ENCODE data around the gene KLHL3. TPM values are rescaled to one million over a fixed set of nuclear protein-coding genes. Genes with fewer than 3 reads are reported as not detected.

The KLHL3 gene
- total RNA-seq, 1 experiment from 2014 or later, result 15.7 TPM

DNA sequence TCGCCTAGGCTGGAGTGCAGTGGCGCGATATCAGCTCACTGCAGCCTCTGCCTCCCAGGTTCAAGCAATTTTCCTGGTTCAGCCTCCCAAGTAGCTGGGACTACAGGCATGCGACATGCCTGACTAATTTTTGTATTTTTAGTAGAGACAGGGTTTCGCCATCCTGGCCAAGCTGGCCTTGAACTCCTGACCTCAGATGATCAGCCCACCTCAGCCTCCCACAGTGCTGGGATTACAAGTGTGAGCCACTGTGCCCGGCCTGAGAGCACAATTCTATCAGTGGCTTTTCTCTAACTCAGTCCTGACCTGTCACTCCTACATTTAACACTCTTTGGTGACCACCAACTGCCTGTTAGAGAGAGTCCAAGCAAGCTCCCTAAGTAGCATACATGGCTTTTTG, 154.1 kb downstream of the KLHL3 start:
- no peak for DNase-seq (ENCODE audit: low spot score)
- ATAC-seq, result no peak
- ChIA-PET POLR2A (no interaction called here), CTCF (interaction anchor here (0.7 to 1.3 kb wide), 4 partner anchors 23 to 262 kb away, joined by 3 to 7 read pairs (median 4); partner anchors contain the start of gene SPOCK1)
- Mint-ChIP-seq H3K36me3 (peaks cover 13% of the 10 kb centered on the region), H3K4me3 (no peak overlapping the region), H3K27me3 (ENCODE audit: low read depth) (no peaks in the 10 kb centered on the region; the same call in 1 of the 2 replicates), H3K4me1 (no peaks in the 10 kb centered on the region), H3K9me3 (peaks cover 19% of the 10 kb centered on the region), H3K27ac (no peak overlapping the region)
- TF ChIP-seq, protein P1, sequence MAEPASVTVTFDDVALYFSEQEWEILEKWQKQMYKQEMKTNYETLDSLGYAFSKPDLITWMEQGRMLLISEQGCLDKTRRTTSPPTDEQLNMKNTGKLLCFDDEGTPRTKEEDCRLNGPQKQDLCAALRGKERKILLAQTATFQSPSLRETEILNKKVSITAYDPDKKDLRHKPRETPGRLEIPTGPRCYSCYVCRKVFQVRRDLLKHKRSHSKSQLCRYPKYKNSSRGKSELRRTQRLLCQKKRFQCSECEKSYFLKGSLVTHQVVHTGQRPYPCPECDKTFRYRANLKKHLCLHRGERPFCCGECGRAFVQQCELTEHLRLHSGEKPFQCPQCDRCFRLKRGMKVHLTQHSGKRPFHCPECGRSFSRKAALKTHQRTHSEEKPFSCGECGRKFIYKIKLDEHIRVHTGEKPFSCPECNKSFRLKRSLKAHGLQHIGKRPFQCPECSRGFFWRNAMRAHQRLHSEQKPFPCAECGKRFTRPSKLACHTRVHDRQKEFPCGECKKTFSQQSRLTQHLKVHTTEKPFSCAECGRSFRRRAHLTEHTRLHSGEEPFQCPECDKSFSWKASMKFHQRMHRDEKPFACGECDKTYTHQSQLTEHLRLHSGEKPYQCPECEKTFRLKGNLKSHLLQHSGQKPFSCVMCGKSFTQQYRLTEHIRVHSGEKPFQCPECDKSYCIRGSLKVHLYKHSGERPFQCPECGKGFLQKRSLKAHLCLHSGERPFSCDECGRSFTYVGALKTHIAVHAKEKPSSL (CRISPR knock-in tag; conservative IDR thresholded peaks at IDR 0.05), result no peak
- TF ChIP-seq CREM (CRISPR knock-in tag; IDR thresholded peaks at IDR 0.05) (no peak), ATF3 (CRISPR knock-in tag; conservative IDR thresholded peaks at IDR 0.05) (no peak), ZNF423 (CRISPR knock-in tag; IDR thresholded peaks at IDR 0.05) (no peak), MXD4 (CRISPR knock-in tag; IDR thresholded peaks at IDR 0.05; ENCODE audit: borderline replicate concordance) (no peak), PRDM15 (CRISPR knock-in tag; IDR thresholded peaks at IDR 0.05) (no peak), ETV6 (CRISPR knock-in tag; IDR thresholded peaks at IDR 0.05) (no peak)

DNA sequence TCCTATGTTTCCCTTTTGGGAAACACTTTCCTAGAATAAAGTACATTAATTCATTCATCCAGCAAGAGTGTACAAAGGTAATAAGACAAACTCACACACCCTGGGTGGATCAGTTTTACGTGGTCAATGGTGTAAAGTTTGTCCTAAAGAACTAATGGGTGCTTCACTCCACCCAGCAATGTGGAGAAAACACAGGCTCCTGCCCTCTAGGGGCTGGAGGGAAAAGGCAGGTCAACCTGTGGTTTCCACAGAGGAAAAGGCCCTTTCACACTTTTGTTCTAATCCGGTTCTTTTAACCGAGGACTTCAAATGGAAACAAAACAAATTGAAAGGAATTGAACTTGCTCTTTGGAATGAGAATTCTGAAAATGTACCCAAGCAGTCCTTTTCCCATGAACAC, 155.9 kb downstream of the KLHL3 start:
- Mint-ChIP-seq H3K9me3 (peaks cover 3% of the 10 kb centered on the region), H3K27ac (no peak overlapping the region), H3K36me3 (peaks cover 3% of the 10 kb centered on the region), H3K4me3 (no peak overlapping the region), H3K4me1 (no peaks in the 10 kb centered on the region), H3K27me3 (ENCODE audit: low read depth) (peaks cover 3% of the 10 kb centered on the region)
- ATAC-seq (peak; percentile 83), DNase-seq (ENCODE audit: low spot score) (peak; percentile 21)
- CTCF ChIA-PET, result interaction anchor here (0.7 to 1.0 kb wide), 2 partner anchors 10 to 235 kb away, joined by 3 to 5 read pairs; no protein-coding TSS in a partner anchor
- POLR2A ChIA-PET, result no interaction called here
- no peak for TF ChIP-seq TEAD4 (CRISPR knock-in tag; IDR thresholded peaks at IDR 0.05)
- TF ChIP-seq NR1H2 (CRISPR knock-in tag; IDR thresholded peaks at IDR 0.05), result no peak
- TF ChIP-seq IRF2 (CRISPR knock-in tag; IDR thresholded peaks at IDR 0.05; ENCODE audit: borderline replicate concordance, low read depth), result no peak
- TF ChIP-seq JUN (CRISPR knock-in tag; IDR thresholded peaks at IDR 0.05), result no peak
- no peak for TF ChIP-seq ATF1 (CRISPR knock-in tag; IDR thresholded peaks at IDR 0.05)
- TF ChIP-seq, protein P2, sequence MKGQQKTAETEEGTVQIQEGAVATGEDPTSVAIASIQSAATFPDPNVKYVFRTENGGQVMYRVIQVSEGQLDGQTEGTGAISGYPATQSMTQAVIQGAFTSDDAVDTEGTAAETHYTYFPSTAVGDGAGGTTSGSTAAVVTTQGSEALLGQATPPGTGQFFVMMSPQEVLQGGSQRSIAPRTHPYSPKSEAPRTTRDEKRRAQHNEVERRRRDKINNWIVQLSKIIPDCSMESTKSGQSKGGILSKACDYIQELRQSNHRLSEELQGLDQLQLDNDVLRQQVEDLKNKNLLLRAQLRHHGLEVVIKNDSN (CRISPR knock-in tag; IDR thresholded peaks at IDR 0.05), result no peak
- no peak for TF ChIP-seq FOXJ3 (CRISPR knock-in tag; IDR thresholded peaks at IDR 0.05; ENCODE audit: borderline replicate concordance)
- TF ChIP-seq ZNF219 (CRISPR knock-in tag; IDR thresholded peaks at IDR 0.05; ENCODE audit: borderline replicate concordance), result no peak
- TF ChIP-seq, protein P3, sequence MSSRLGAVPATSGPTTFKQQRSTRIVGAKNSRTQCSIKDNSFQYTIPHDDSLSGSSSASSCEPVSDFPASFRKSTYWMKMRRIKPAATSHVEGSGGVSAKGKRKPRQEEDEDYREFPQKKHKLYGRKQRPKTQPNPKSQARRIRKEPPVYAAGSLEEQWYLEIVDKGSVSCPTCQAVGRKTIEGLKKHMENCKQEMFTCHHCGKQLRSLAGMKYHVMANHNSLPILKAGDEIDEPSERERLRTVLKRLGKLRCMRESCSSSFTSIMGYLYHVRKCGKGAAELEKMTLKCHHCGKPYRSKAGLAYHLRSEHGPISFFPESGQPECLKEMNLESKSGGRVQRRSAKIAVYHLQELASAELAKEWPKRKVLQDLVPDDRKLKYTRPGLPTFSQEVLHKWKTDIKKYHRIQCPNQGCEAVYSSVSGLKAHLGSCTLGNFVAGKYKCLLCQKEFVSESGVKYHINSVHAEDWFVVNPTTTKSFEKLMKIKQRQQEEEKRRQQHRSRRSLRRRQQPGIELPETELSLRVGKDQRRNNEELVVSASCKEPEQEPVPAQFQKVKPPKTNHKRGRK (CRISPR knock-in tag; IDR thresholded peaks at IDR 0.05; ENCODE audit: borderline replicate concordance), result no peak
- TF ChIP-seq NR3C1 (CRISPR knock-in tag; conservative IDR thresholded peaks at IDR 0.05; ENCODE audit: low read depth), result no peak
- TF ChIP-seq, protein P4, sequence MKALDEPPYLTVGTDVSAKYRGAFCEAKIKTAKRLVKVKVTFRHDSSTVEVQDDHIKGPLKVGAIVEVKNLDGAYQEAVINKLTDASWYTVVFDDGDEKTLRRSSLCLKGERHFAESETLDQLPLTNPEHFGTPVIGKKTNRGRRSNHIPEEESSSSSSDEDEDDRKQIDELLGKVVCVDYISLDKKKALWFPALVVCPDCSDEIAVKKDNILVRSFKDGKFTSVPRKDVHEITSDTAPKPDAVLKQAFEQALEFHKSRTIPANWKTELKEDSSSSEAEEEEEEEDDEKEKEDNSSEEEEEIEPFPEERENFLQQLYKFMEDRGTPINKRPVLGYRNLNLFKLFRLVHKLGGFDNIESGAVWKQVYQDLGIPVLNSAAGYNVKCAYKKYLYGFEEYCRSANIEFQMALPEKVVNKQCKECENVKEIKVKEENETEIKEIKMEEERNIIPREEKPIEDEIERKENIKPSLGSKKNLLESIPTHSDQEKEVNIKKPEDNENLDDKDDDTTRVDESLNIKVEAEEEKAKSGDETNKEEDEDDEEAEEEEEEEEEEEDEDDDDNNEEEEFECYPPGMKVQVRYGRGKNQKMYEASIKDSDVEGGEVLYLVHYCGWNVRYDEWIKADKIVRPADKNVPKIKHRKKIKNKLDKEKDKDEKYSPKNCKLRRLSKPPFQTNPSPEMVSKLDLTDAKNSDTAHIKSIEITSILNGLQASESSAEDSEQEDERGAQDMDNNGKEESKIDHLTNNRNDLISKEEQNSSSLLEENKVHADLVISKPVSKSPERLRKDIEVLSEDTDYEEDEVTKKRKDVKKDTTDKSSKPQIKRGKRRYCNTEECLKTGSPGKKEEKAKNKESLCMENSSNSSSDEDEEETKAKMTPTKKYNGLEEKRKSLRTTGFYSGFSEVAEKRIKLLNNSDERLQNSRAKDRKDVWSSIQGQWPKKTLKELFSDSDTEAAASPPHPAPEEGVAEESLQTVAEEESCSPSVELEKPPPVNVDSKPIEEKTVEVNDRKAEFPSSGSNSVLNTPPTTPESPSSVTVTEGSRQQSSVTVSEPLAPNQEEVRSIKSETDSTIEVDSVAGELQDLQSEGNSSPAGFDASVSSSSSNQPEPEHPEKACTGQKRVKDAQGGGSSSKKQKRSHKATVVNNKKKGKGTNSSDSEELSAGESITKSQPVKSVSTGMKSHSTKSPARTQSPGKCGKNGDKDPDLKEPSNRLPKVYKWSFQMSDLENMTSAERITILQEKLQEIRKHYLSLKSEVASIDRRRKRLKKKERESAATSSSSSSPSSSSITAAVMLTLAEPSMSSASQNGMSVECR (CRISPR knock-in tag; IDR thresholded peaks at IDR 0.05; ENCODE audit: borderline replicate concordance), result no peak
- TF ChIP-seq HMGA2 (CRISPR knock-in tag; IDR thresholded peaks at IDR 0.05), result no peak
- TF ChIP-seq TP53 (CRISPR knock-in tag; IDR thresholded peaks at IDR 0.05), result no peak
- no peak for TF ChIP-seq IRF1 (CRISPR knock-in tag; IDR thresholded peaks at IDR 0.05)
- TF ChIP-seq TCF7 (CRISPR knock-in tag; IDR thresholded peaks at IDR 0.05; ENCODE audit: low read depth), result no peak
- TF ChIP-seq MYBL2 (CRISPR knock-in tag; IDR thresholded peaks at IDR 0.05), result no peak
